G401 (cell line): ENCODE data around the gene TP63. TPM values are rescaled to one million over a fixed set of nuclear protein-coding genes. Genes with fewer than 3 reads are reported as not detected.

Experiments used
- DNase-seq: peaks from one replicate; pipeline ENCODE4 v3.0.0-alpha.2; 2015; ENCODE audit warnings: low spot score
- in situ Hi-C: cut with HindIII; loops from 2 replicates; pipeline ENCODE4 v1.10.0; 2016; ENCODE audit warnings: low sequenced_read_pairs, mixed read lengths
- total RNA-seq: library from RNA; depleted of rRNA; stranded (reverse); fragments of >200 nt; shearing (Covaris generic); gene quantifications from 2 replicates; pipeline ENCODE4 v1.2.3, GENCODE V29; 2014

Gene TP63
- total RNA-seq, 1 experiment from 2014 or later: not detected

DNA sequence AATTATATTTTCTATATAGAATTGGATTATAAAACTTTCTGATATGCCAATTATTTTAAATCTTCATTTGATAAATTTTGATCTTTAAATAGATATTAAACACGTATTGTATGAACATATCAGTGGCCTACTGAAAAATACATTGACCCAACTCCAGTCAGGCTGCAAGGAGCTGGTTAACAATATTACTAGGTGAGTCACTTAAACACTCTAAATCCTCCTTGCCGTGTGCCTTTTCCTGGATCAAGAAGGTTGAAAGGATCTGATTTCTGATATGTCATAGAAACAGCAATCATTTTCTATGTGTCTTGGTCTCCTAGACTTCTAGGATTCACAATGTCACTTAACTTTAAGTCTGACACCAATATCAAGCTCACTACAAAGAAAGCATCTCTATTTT lies 123.2 kb downstream of the TP63 start:
- in situ Hi-C loops: no loop called here
- DNase-seq: no peak

- in situ Hi-C loops: no loop called here
- no peak for DNase-seq
Observed at GRCh38 chr3:189756582-189757078, 125.4 kb downstream of the TP63 start.

DNA sequence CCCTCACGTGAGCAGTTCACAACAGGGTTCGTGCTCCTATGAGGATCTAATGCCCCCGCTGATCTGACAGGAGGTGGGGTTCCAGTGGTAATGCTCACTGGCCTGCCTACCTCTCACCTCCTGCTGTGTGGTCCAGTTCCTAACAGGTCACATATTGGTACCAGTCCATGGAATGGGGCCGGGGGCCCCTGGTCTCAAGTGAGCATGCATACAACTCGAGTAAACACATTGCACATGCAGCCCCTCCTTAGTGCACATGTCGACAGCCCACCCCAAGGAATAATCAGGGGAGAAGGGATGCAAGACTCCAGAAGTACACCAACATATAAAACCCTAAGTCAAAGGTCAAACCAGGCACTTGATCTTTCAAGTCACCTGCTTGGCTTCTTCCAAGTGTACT lies 127.0 kb downstream of the TP63 start:
- in situ Hi-C loops: no loop called here
- DNase-seq: no peak

DNA sequence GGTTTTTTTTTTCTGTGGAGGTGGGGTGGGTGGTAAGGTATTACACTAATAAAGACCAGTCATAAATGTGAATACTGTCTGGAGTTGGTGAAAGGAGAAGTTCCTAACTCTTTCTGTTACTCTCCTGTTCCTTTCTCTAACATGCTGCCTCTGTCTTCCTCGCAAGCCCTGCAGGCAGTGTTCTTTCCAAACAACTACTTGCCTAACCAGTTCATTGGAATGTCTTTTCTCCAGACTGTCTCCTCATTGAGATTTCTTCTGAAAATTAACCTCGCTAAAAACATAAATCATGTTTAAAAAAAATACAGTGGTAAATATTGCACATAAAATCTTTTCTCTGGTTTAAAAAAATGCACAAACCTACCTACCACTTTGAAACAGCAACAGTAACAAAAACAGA lies 135.2 kb downstream of the TP63 start:
- in situ Hi-C loops: no loop called here
- DNase-seq: no peak

DNA sequence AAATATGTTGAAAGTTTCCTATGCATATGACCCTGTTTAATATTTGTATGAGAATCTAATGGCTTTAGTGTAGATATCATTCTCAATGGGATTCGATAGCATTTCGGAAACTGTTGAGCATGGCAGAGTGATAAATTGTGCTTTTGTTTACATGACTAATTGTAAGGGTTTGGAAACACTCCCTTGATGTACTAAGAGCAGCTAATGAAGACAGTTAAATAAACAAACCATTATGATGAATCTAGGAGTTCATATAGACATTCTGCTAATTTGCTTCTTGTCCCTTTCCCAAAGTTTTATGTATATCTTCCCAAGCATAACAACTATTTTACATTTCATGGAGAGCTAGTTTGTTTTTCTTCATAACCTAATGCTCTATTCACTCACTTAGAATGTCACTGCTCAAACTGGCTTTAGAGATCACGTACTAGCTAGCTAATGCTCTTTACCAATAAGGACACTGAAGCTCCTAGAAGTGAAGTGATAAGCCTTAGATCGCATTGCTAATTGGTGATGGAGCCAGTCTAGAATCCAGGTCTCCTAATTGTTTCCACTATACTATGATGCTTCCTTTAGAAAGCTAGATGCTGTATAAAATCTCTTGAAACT lies 140.8 kb downstream of the TP63 start:
- in situ Hi-C loops: no loop called here
- DNase-seq: no peak

- no peak for DNase-seq
- in situ Hi-C loops: no loop called here
Observed at GRCh38 chr3:189772584-189772983, 141.4 kb downstream of the TP63 start.

GRCh38 chr3:189773056-189773455 lies 141.9 kb downstream of the TP63 start:
- in situ Hi-C loops: no loop called here
- DNase-seq: no peak

DNA sequence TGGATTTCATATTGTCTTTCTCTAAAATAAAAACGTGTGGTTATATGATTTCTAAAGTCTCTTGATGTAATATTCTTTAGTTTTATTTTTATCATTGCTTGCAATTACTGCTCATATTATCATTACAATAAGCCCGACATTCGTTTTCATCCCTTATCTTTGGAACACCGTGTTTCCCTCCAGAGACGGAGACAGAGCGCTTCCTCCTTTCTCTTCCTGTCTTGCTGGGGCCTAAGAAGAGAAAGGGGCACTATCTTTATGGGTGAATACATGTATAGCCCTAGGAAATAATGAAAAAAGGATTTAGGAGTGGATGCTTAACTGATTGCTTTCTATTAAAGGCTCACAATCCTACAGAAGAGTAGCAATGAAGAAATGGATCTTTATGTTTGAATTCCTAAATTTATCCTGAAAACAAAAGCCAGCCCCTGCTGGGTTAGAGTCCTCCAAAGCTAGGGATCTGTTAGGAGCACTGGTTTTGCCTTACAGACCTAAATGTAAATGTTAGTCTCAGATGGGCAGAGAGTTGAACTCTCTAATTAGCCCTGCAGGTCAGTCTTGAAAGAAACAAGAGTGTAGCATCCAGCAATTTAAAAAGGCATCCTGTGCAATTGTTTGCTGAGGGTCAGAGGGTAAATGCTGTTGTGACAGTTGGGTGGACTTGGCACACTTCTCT lies 145.1 kb downstream of the TP63 start:
- in situ Hi-C loops: no loop called here
- DNase-seq: no peak

- in situ Hi-C loops: no loop called here
- DNase-seq: no peak
Observed at GRCh38 chr3:189778340-189778950, 147.3 kb downstream of the TP63 start.

DNA sequence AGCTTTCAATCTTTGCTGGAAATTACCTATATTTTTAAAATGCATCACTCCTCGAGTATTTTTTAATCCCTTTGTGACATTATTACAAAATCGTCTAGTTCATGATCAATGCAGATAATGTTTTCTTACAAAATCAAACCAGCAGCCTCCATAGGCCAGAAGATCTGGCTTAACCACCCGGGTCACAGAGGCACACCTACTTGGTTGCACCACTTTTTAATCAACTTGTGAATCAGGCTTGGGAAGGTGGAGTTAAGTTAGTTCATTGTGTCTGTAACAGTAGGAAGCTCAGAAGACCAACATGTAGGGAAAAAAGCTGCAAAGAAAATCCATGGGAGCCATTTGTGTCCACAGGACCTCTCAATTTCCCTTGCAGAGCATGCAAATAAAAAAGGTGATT lies 148.0 kb downstream of the TP63 start:
- no peak for DNase-seq

DNA sequence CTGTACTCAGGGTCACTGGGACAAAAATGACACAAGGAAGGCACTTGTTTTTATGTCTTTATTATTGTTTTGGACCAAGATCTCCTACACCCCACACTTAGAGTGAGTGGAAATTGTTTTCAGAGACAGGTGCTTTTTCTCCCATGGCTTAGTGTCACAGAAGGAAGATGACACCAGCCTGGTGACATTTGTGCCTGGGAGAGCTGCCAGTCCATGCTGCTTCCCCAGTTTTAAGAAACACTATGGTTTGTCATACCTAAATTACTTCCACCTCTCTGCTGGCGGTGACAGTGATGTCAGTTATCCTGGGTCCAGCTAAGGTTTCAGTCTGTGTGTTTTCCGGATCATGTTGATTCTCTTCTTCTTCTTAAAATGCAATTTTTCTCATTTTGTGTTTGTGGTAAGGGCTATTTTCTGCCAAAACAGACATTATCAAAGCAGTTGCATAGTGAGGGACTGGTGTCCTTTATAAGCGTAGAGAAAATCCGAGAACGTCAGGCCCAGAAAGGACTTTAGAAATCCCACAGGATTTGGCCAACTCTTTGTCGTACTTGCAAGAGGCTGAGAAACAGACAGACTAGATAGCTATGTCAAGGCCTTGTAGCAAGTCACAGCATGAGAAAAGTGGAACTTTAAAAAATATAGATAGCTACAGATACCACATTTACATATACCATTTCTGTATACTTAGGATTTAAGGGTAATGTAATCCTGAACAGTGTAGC lies 149.5 kb downstream of the TP63 start:
- in situ Hi-C loops: no loop called here
- DNase-seq: no peak

More for the DNA sequence above, 148.0 kb downstream of the TP63 start:
- in situ Hi-C loops: no loop called here

DNA sequence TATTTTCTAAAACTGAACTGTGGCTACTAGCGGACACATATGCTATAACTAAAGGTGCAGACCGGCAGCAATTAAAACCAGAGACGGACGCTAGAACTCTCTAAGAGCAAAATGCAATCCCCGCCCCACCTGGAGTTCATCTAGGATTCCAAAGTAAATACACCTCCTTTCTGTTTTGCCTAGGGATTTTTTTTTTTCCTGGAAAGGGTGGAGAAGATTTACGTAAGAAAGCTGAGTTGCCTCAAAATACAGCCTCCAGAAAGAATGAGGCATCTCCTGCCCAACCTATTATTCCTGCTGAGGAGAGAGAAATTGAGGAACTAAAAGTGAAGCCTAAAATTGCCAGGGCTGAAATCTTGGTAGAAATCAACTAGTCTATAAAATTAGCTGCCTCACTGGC lies 150.2 kb downstream of the TP63 start:
- in situ Hi-C loops: no loop called here
- no peak for DNase-seq

DNA sequence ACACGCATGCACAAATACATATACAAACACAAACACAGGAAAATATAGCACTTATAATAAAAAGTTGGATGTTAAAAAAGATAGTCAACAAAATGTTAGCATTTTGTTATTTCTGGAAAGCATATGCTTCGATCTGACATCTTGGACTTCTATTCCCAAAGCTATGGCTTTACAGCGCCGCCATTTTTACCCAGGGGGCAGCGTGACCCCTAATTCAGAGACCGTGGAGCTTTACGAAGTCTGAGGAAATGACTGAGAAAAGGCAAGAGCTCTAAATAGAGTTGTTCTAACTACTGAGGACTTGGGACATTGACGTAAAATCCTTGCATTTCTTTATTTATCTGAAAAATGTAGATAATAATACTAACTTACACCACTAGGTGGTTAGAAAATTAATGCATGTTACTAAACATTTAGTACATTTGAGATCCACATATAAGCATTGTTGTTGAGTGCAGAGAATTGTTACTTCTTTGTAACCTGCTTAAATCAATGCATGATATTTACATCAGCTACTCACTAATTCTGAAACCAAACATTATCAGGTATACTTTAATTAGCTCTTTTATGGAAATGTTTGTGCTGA lies 155.4 kb downstream of the TP63 start:
- in situ Hi-C loops: no loop called here
- DNase-seq: no peak

DNA sequence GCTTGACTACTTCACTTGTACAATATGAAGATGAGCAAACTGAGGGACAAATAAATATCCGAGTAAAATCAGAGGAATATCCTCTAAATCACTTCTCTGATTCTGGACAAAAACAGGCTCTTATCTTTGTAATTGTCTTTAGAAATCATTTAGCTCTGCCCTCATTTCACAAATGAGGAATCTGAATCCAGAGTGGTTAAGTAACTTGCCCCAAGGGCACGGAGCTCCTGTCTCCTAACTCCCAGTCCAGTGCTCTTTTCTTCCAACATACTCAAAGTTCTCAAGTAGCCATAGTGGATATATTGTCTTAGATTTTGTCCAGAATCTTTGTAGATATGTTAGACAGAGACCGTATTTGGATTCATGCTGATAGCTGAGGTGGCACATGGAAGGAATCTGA lies 156.0 kb downstream of the TP63 start:
- no peak for DNase-seq
- in situ Hi-C loops: no loop called here

GRCh38 chr3:189787632-189788031 lies 156.4 kb downstream of the TP63 start:
- in situ Hi-C loops: no loop called here
- DNase-seq: no peak

- no peak for DNase-seq
- in situ Hi-C loops: no loop called here
Observed at GRCh38 chr3:189789432-189789831, 158.2 kb downstream of the TP63 start.

- DNase-seq: no peak
- in situ Hi-C loops: no loop called here
Observed at GRCh38 chr3:189790658-189791057, 159.5 kb downstream of the TP63 start.

DNA sequence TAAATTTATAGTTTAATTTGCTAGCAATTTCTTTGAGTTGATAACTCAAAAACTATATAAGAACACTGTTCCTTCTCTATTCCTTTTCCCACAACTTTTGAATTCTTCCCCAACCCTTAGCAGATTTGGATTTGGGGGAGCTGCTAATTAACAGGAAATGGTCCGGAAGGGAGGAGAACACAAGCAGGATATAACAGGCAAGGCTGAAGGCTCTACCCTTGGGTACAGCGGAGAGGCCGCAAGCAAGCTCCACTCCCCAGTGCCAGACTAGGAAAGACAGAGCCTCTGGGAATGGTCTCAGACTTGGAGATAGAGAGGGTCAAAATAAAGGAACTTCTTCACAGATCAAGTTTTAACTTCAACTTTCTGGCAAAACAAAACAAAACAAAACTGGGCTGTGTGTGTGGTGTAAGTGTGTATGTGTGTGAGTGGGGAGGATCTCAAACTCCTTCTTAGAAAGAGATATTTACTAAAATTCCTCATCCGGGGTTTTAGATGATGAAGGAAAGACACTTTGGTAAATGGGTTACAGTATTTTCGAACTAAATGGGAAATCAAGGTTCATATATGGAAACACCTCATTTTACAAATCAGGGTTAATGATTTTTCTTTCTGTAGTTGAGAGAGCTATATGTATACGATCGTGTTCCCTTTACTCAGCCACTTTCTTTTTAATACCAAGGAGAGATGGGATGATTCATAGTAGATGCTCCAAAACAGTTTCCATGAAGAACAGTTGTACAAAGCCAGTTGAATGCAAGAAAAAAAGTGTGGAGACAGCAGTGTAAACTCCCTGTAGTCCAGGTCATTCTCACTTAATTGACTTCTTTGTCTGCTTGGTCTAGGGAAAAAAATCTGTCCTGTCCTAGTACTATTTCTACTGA lies 161.1 kb downstream of the TP63 start:
- in situ Hi-C loops: no loop called here
- DNase-seq: no peak

DNA sequence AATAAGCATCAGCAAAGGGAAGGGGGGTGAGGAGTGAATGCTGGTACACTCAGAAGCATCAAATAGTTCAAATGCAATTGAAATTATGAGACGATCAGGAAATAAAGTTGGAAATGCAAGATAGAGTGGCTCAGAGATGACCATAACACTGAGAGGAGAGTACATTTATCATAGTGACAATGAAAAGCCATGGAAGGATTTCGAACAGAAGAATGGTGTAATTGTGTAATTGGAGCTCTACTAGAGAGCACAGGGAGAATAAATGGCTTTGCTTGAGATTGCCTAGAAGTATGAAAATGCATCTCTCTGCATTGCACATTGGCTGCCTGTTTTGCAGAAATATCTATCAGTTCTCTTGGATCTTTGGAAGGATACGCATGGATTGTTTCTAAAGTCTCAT lies 163.3 kb downstream of the TP63 start:
- no peak for DNase-seq
- in situ Hi-C loops: no loop called here
